Suppressor macrophage treated with lipopolysaccharide for 1 hour (primary cell): ENCODE data around the gene GPLD1.

Experiments
- DNase-seq, 3 donors: peaks; one replicate each; pipeline ENCODE4 v3.0.0-alpha.2; 2020 to 2022

GPLD1 gene

GRCh38 chr6:24378473-24379097 lies 110.8 kb downstream of the GPLD1 start:
- no peak for DNase-seq
